HG03159 (cell line): ENCODE data around the gene TRPC4.

Experiments
- ATAC-seq: cut with Tn5 transposase; IDR thresholded peaks from one replicate; pipeline ENCODE4 v1.9.1; 2021; ENCODE audit warnings: mild to moderate bottlenecking, moderate library complexity; ENCODE audit not compliant: unreplicated experiment

Gene TRPC4

GRCh38 chr13:37735293-37735692, 134.3 kb downstream of the TRPC4 start:
- ATAC-seq = no peak

GRCh38 chr13:37729876-37730275, 139.7 kb downstream of the TRPC4 start:
- ATAC-seq = no peak

GRCh38 chr13:37716420-37717195, 153.0 kb downstream of the TRPC4 start:
- ATAC-seq = no peak

- no peak for ATAC-seq
These were observed 154.0 kb downstream of the TRPC4 start for GRCh38 chr13:37715606-37716015.

GRCh38 chr13:37709318-37709717, 160.3 kb downstream of the TRPC4 start:
- no peak for ATAC-seq

GRCh38 chr13:37707739-37708500, 161.7 kb downstream of the TRPC4 start:
- ATAC-seq = no peak

GRCh38 chr13:37706041-37706440, 163.5 kb downstream of the TRPC4 start:
- ATAC-seq = no peak

- ATAC-seq = no peak
These were observed 167.6 kb downstream of the TRPC4 start for GRCh38 chr13:37701972-37702371.

GRCh38 chr13:37701306-37701705, 168.3 kb downstream of the TRPC4 start:
- no peak for ATAC-seq

GRCh38 chr13:37700887-37701286, 168.7 kb downstream of the TRPC4 start:
- ATAC-seq = no peak

- ATAC-seq = no peak
These were observed 174.4 kb downstream of the TRPC4 start for GRCh38 chr13:37695200-37695599.

GRCh38 chr13:37690361-37690760, 179.2 kb downstream of the TRPC4 start:
- no peak for ATAC-seq

- no peak for ATAC-seq
These were observed 183.1 kb downstream of the TRPC4 start for GRCh38 chr13:37686501-37686900.

- no peak for ATAC-seq
These were observed 184.4 kb downstream of the TRPC4 start for GRCh38 chr13:37685206-37685605.

GRCh38 chr13:37682496-37682895, 187.1 kb downstream of the TRPC4 start:
- ATAC-seq = no peak

GRCh38 chr13:37681281-37682032, 188.1 kb downstream of the TRPC4 start:
- ATAC-seq = no peak

- no peak for ATAC-seq
These were observed 189.4 kb downstream of the TRPC4 start for GRCh38 chr13:37680137-37680536.

GRCh38 chr13:37679043-37679442, 190.5 kb downstream of the TRPC4 start:
- ATAC-seq = no peak

- no peak for ATAC-seq
These were observed 199.7 kb downstream of the TRPC4 start for GRCh38 chr13:37669845-37670244.

- no peak for ATAC-seq
These were observed 201.9 kb downstream of the TRPC4 start for GRCh38 chr13:37667702-37668101.

GRCh38 chr13:37666036-37666435, 203.5 kb downstream of the TRPC4 start:
- no peak for ATAC-seq

- ATAC-seq = no peak
These were observed 204.2 kb downstream of the TRPC4 start for GRCh38 chr13:37665420-37665819.
